ENCODE measurements around the gene MYRIP.

GRCh38 chr3:39781632-39782031, 27.8 kb upstream of the MYRIP start:
- TF ChIP-seq, protein P1, sequence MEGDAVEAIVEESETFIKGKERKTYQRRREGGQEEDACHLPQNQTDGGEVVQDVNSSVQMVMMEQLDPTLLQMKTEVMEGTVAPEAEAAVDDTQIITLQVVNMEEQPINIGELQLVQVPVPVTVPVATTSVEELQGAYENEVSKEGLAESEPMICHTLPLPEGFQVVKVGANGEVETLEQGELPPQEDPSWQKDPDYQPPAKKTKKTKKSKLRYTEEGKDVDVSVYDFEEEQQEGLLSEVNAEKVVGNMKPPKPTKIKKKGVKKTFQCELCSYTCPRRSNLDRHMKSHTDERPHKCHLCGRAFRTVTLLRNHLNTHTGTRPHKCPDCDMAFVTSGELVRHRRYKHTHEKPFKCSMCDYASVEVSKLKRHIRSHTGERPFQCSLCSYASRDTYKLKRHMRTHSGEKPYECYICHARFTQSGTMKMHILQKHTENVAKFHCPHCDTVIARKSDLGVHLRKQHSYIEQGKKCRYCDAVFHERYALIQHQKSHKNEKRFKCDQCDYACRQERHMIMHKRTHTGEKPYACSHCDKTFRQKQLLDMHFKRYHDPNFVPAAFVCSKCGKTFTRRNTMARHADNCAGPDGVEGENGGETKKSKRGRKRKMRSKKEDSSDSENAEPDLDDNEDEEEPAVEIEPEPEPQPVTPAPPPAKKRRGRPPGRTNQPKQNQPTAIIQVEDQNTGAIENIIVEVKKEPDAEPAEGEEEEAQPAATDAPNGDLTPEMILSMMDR (IDR thresholded peaks at IDR 0.05), result no peak
- no peak for TF ChIP-seq POLR2A (IDR thresholded peaks at IDR 0.05)

All from uterus (tissue), 2 donors.